Hippocampal formation (tissue), 2 donors: ENCODE measurements around the gene POLA2.

Source experiments
- DNase-seq, 2 donors: peaks; one replicate each; lab custom pipeline; 2025; lab: John Stamatoyannopoulos, UW

Gene POLA2

DNA sequence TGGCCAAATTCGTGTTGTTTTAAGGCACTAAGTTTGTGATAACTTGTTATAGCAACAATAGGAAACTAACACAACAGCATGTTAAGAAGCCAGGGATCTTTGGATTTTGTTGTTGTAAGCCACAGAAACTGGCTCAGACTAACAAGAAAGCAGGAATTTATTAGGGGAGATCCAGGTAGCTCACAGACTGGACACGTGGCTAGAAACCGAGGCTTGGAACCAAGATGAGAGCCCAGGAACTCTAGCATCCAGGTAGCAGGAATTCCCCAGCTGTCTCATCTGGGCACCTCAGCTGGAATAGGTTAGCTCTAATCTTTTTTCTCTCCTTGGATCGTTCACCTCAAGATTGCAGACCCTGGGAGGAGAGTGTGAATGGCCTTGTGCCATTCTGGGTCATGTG lies 24.9 kb downstream of the POLA2 start:
- DNase-seq: no peak

DNA sequence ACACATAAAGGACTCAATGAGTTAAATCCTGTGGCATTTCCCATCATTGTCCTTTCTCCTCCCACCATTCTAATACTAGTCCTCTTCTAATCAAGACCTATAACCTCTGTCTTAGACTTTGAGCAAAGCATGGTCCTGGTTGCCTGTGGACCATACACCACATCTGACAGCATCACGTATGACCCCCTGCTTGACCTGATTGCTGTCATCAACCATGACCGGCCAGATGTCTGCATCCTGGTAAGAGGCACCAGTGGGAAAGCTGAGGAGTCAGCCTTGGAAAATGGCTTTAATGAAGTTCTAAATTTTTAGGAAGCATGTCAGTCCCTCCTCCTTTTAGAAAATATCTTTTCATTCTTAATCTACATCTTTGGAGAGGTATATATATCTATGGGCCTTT lies 25.8 kb downstream of the POLA2 start:
- no peak for DNase-seq

DNA sequence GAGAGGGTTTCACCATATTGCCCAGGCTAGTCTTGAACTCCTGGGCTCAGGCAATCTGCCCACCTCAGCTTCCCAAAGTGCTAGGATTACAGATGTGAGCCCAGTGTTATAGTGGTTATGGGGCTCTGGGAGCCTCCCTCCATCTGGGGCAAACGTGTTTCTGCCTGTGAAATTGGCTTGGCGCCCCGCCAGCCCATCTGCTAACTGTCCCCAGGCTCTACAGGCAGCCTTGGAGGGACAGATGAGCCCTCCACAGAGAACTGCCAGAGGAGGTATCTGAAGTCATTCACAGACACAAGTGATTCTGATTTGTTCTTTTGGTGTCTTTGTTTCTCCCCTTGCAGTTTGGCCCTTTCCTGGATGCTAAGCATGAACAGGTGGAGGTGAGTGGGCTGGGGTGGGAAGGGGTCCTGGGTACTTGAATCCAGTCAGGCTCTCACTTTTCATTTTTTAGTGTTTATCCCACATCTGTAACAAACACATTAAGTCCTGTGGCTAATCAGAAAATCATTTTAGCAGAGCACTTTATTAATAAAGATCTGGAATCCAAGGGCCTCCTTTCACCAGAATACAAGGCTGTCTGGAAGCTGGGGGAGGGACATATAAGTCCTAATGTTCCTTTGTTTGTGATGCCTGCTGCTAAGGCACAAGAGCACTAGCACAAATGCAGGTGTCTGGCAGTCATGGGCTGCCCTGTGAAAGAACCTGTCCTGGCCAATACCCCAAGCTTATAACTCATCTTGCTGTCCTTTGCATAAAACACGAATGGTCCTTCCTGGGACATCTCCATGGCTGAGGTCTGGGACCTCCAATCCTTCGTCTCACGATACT lies 27.2 kb downstream of the POLA2 start:
- peak in 1 of 2 donors; percentile 23 for DNase-seq

DNA sequence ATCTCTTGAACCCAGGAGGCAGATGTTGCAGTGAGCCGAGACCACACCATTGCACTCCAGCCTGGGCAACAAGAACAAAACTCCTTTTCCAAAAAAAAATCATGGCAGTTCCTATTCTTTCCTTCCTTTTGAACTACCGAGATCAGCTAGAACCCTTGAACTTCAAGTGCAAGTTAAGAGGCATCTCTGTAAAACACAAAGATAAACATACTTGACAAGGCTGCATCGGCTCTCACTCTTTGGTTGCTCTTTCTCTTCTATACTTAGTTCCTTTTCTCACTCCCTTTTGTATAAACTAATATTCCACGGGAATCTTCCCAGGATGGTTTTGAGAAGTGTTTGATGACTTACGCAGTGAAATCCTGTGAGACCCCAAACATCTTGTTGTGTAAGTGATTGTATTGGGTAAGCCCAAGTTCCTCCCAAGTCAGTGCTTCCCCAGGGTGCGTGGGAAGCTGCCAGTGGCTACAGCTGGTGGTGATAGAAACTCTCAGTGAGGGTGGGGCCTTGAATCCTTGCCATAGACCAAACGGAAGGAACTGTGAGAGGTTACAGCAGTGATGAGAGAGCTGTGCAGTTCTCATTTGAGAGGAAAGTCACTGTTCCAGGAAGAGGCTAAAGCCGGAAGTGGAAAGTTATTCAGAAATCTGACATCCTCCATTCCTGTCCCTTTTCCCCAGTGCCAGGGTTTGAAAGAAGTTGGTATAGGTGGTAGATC lies 28.8 kb downstream of the POLA2 start:
- DNase-seq: peak; percentile 88 to 92

DNA sequence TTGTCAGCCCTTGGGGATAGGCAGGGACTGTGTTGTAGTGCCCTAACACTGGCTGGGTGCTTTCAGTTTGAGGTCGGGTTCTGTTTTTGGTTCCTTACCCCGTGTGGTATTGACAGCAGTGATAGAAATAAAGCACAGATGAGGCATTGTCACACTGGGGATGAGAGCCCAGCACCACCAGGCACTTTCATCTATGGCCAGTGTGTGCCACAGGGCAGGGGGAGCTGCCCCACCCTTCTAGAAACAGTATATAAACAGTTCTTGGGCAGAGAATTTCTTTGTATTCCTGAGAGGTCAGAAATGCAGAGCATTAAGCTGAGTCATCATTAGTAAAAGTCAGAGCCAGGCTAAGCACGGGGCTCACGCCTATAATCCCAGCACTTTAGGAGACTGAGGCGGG lies 29.9 kb downstream of the POLA2 start:
- peak; percentile 74 to 93 for DNase-seq

DNA sequence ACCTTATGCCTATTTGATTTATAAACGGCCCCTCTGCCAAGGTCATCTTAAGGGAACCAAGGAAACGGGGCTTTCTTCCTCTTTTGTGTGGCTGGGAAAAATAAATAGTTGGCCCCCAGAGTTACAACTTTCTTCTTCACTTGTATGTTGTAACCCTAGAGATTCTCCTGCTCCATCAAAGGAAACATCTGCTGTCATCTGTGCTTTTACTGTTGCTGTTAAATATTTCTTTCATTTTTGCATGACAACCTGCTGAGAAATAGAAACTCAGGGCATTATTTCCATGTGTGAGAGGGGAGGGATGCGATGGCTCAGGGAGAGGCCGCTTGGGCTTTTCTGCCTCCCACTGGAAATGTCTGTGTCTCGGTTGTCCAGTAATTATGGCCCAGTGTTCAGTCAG lies 31.1 kb downstream of the POLA2 start:
- no peak for DNase-seq

DNA sequence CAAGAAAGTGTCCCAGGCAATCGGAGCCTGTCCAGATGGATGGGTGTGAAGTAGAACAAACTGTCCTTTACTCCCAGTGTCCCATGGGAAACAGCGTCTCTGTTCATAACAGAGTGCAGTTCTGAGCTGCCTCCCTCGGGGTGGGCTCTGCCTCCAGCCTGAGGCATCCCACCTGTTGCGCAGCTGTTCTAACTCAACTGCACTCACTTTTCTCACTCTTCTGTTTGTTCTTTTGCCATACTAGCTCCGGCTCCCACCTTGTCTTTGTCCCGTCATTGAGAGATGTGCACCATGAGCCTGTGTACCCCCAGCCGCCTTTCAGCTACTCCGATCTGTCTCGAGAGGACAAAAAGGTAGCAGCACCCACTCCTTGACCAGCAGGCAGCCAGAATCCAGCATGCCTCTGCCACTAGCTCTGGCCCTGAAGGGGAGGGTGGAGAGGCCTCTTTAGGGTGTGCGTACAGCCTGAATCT lies 32.2 kb downstream of the POLA2 start:
- DNase-seq: peak in 1 of 2 donors; percentile 57

DNA sequence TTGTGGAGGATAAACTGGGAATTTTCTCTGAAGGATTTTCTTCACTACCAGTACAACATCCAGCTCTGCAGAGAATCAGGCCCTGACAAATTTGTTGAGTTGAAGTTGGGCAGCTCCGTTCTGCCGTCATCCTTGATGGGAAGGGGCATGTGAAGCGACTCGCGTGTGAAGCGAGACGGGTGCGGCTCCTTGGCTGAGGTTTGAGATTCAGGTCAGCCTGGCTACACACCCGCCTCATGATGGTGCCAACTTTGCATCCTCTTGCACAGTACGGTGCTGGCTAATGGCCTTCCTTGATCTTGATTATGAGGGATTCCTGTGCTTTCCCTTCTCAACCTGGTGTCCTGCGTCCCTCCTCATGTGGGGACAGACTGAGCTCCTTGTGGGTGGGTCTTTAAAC lies 33.2 kb downstream of the POLA2 start:
- no peak for DNase-seq

DNA sequence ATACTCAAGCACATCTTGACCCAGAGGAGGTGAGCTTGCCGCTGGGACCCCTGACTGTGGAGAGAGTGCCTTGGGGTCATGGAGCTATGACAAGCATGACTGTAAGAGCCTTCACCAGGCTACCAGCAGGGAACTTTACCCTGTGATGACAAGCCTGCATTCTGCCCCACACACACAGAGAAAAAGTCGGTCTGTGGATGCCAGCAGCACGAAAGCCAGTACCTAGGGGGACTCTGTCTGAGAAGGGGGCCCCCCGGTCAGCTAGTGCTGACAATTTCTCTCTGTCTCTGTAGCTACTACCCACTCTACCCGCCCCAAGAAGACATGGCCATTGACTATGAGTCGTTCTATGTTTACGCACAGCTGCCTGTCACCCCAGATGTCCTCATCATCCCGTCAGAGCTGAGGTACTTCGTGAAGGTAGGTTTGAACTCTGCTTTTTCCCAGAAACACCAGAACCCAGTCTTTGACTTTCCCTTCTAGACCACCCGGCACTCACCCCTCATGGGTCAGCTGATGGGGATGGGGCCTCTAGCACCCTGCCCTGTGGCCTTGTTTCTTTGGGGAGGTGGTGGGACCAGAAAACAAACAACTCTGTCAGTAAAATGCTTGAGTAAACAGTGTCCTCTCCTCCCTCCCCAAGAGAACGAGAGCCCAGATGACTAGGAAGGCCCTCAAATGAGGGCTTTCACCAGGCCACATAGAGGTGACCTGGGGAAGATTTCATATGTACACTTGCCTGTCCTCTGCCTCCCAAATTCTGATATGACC lies 34.0 kb downstream of the POLA2 start:
- DNase-seq: no peak

DNA sequence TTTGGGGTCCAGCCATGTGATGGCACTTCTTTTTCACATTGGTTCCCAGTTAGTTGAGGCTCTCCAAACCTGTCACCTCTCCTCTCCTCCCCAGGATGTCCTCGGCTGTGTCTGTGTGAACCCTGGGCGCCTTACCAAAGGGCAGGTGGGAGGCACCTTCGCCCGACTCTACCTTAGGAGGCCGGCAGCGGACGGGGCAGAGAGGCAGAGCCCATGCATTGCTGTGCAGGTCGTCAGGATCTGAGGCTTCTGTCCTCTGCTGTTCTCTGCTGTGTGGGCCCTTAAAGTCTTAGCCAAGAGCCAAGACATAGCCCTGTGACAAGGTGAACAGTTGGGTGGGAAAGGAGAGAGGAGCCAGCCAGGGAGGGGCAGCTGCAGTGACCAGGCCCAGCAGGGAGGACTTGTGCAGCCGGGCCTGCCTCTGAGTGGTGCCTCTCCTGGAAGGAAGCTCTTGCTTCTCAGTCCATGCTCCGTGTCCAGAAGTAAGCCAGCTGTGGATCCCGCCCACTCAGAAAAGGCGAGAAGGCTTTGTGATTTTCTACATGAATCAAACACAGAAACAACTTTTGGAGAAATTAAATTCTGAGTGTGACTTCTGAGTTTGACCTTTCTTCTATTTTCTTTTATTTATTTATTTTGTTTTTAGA lies 35.4 kb downstream of the POLA2 start:
- DNase-seq: no peak

DNA sequence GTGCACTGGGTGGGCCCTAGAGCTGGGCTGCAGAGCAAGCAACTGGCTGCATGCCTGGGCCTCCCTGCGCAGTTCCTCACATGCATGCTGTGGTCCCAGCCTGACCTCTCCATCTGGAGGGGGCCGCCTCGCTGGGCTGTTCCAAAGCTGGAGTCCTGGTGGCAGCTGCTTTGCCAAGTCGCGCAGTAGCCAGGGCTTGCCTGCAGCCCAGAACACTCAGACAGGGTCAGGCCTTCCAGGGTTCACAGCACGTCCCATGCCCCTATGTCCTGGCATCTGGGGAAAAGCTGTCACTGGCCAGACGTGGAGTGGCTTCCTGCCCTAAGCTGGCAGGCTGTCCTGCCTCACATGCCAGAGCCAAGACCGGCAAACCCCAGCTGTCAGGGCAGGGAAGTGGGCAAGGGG lies 36.4 kb downstream of the POLA2 start:
- peak; percentile 49 to 71 for DNase-seq

DNA sequence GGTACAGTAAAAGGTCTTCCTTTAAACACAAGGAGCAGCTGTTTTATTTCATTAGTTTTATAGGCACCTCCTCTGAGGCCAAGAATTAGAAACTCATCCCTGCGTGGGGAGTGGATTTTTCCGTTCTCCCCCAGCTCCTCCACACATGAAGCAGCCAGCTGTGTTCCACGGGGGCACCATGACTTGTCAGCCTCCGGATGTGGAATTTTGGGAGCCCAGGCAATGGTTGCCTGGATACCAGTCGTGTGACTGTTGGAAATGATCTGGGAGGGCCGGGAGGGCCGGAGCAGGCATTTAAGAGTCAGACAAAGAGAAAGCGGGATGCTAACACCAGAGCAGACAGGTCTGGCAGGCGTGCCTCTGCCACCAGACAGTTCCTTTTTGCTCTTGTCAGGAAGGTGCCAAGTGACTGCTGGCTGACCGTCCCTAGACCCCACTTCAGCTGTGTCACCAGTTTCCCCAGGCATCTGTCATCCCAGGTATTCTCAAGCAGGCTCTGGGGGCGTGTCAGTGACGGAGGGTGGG lies 37.0 kb downstream of the POLA2 start:
- DNase-seq: no peak

DNA sequence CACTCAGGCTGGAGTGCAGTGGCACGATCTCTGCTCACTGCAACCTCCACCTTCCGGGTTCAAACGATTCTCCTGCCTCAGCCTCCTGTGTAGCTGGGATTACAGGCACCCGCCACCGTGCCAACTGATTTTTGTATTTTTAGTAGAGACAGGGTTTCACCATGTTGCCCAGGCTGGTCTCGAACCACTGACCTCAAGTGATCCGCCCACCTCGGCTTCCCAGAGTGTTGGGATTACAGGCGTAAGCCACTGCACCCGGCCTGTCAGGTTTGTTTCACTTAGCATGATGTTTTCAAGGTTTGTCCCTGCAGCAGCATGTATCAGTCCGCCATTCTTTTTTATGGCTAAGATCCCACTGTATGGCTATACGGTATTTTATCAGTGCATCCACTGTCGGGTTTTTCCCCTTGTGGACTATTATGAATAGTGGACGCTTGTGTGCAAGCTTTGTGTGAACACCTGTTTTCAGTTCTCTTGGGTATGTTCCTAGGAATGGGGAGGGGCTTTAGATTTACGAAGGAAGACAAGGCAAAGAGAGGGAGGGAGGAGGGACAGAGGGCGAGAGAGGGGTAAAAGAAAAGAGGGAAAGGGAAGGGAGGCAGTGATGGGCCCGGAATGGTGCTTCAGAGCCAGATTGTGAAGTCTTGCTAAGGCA lies 39.0 kb downstream of the POLA2 start:
- DNase-seq: no peak

DNA sequence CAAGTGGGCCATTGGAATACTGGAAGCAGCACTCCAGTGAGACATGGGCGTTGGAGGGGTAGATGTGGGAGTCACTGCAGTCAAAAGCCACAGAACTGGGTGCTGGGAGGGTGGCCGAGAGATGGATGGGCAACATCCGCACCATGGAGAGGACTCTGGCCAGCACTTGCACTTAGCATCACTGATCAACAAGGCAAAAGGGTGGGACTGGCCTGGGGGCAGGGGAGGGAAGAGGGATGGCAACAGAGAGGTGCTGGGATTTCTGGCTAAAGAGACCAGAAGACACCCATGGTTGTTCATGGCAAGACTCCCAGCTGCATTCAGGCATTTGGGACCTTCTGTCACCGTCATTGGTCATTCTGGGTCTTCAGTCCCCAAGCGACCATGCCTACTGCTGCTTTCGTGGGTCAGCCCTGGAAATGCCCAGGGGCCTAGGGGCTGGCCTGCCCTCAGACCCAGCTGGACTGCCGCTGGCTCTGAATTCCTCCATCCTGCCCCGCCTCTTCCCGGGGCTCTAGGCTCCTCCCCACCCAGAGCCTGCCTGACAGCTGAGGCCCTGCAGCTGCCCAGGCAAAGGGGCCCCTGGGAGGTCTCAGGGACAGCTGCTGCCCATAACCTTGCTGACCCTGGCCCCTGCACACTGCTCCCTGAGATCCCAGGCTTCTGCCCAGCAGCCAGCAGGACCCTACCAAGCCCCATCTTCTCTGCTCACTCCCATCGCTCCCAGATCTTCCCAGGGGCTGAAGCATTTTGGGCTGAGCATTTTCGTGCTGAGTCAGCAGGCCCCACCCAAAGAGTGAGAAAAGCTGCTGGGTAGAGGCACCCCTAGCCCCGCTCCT lies 39.9 kb downstream of the POLA2 start:
- peak; percentile 29 to 47 for DNase-seq

DNA sequence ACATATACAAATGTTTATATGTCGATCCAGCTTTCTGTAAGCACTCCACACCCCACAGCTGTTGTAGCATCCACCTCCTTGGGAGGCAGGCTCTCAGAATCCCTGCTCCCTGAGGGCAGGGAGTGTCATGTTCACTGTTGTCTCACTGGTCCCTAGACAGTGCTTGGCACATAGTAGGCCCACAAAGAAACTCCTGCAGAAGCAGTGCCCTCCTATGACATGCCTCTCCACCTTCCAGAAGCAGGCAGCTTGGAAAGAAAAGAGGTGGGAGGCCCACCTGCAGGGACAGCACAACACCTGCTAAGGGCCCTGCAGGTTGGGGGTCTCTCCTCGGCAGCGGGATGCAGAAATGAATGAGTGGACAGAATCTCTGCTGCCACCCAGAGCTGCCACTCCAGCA lies 41.8 kb downstream of the POLA2 start:
- DNase-seq: no peak

DNA sequence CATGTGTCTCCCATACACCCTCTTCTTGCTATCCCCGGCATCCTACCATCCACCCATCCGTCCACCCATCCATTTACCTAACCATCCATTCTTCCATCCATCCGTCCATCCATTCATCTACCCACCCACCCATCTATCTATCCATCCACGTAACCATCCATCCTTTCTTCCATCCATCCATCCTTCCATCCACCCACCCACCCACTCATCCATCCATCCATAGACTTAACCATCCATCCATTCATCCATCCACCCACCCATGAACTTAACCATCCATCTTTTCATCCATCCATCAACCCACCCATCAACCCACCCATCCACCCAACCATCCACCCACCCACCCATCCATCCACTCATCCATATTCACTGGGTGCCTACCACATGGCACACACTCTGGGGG lies 42.3 kb downstream of the POLA2 start:
- no peak for DNase-seq

DNA sequence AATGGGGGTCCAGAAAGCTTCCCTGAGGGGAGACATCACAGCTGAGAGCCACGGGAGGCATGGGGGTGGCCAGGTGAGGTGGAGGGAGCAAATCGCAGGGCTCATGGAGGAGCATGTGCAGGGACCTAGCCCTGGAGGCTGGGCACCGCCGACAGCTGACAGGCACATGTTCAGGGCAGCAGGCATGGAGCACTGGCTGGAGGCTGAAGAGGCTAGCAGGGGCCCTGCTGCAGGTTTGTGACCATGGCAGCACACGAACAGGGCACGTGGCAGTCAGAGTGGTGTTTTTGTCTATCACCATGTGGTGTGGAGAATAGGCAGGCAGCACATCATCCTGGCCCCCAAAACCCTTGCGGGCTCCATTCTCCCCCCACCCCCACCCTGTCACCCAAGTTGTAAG lies 42.9 kb downstream of the POLA2 start:
- no peak for DNase-seq

DNA sequence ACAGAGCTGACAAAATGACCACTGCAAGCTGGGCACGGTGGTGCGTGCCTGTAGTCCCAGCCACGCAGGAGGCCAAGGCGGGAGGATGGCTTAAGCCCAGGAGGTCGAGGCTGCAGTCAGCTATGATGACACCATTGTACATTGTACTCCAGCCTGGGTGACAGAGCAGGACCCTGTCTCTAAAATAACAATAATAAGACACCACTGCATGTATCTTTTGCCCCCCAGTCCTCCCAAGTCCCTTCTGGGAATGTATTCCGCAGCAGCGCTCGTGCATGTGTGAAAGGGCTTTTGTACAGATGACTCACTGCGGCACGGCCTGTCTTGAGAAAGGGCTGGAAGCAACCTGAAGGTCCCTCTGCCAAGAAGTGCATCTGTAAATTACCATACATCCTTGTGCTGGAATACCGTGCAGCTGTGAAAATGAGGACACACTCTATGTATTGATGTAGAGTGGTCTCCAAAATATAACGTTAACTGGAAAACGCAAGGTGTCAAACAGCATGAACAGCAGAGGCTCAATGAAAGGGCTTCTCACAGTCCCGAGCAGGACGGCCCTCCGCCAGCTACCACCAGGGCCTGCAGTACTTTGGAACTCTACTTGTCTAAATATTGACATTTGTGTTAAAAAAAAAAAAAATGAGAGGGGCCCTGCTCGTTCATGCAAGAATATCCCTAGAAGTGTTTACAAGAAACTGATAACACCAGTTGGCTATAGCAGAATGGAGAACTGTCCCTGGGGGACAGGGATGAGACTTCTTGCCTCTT lies 43.9 kb downstream of the POLA2 start:
- no peak for DNase-seq
